Adipose tissue (tissue), 3 donors: Measurements from ENCODE around the gene ABCA2. TPM values are rescaled to one million over a fixed set of nuclear protein-coding genes. Genes with fewer than 3 reads are reported as not detected.

Experiments
- H3K27ac ChIP-seq: one replicate; pipeline ENCODE4 v1.5.1; 2013; ENCODE audit warnings: low read depth, low read length
- WGBS, 3 donors: extraction: QIAGEN DNeasy Blood & Tissue Kit; methylation state at CpG; one replicate each; pipeline ENCODE4 v1.1.7; 2013; 5-methylcytosine and 5-hydroxymethylcytosine counted together
- polyA plus RNA-seq, 3 donors: library from polyadenylated mRNA; stranded (reverse); fragments of 200-250 nt; gene quantifications; one replicate each; pipeline ENCODE4 v1.2.3, GENCODE V29; 2013
- donor health status: healthy with polysubstance abuse.
- donor health status: Bipolar disorder and iron deficiency.
- donor health status: healthy.

Gene ABCA2
- polyA plus RNA-seq, 3 donors, result 15.8 to 42.9 (median 33.1) TPM

GRCh38 chr9:137049544-137050449, 21.8 kb upstream of the ABCA2 start:
- 43 to 53% (median 47%) methylated on average over 35 to 38 of the region's 38 CpGs for WGBS, 3 donors
- no peak overlapping the region for H3K27ac ChIP-seq

GRCh38 chr9:137048655-137049543, 20.9 kb upstream of the ABCA2 start:
- WGBS, 3 donors, result 46 to 56% (median 49%) methylated on average over 37 to 72 of the region's 72 CpGs
- H3K27ac ChIP-seq, result no peak overlapping the region

GRCh38 chr9:137046088-137046787, 18.2 kb upstream of the ABCA2 start, which contains the start of gene NPDC1:
Gene NPDC1, minus strand, starts transcription at chr9:137046177. Its CDS starts 188 bp downstream, at chr9:137045989.
- WGBS, 3 donors, result 0 to 1% (median 0%) methylated on average over 49 to 57 of the region's 57 CpGs
- H3K27ac ChIP-seq, result no peak within 1 kb of the TSS

GRCh38 chr9:137045294-137046087, 17.5 kb upstream of the ABCA2 start:
- H3K27ac ChIP-seq, result no peak overlapping the region
- 1 to 4% (median 2%) methylated on average over 67 to 96 of the region's 96 CpGs for WGBS, 3 donors

- no peak overlapping the region for H3K27ac ChIP-seq
These were observed 16.6 kb upstream of the ABCA2 start for GRCh38 chr9:137044502-137045177.

GRCh38 chr9:137044037-137044436, 16.0 kb upstream of the ABCA2 start:
- no peak overlapping the region for H3K27ac ChIP-seq
- whole genome bisulfite sequencing, 3 donors, result 38 to 62% (median 59%) methylated on average over 12 of the region's 12 CpGs

More at GRCh38 chr9:137044502-137045177, 16.6 kb upstream of the ABCA2 start:
- WGBS, 3 donors, result 16 to 27% (median 25%) methylated on average over 18 of the region's 18 CpGs

- 49 to 88% (median 69%) methylated on average over 36 of the region's 36 CpGs for WGBS, 3 donors
- H3K27ac ChIP-seq, result no peak overlapping the region
These were observed 15.0 kb upstream of the ABCA2 start for GRCh38 chr9:137042751-137043727.

GRCh38 chr9:137041124-137041523, 13.1 kb upstream of the ABCA2 start:
- no peak overlapping the region for H3K27ac ChIP-seq
- WGBS, 3 donors, result 46 to 67% (median 56%) methylated on average over 13 to 16 of the region's 16 CpGs

GRCh38 chr9:137040568-137040967, 12.5 kb upstream of the ABCA2 start:
- WGBS, 3 donors, result 84 to 88% (median 88%) methylated on average over 15 to 23 of the region's 23 CpGs
- no peak overlapping the region for H3K27ac ChIP-seq

- 91 to 93% (median 92%) methylated on average over 26 to 32 of the region's 32 CpGs for WGBS, 3 donors
- no peak overlapping the region for H3K27ac ChIP-seq
These were observed 11.8 kb upstream of the ABCA2 start for GRCh38 chr9:137039611-137040366.

GRCh38 chr9:137038916-137039315, 10.9 kb upstream of the ABCA2 start:
- WGBS, 3 donors, result 83 to 90% (median 86%) methylated on average over 9 of the region's 9 CpGs
- no peak overlapping the region for H3K27ac ChIP-seq

GRCh38 chr9:137037483-137037882, 9.4 kb upstream of the ABCA2 start:
- no peak overlapping the region for H3K27ac ChIP-seq
- 85 to 91% (median 89%) methylated on average over 10 of the region's 10 CpGs for WGBS, 3 donors

GRCh38 chr9:137037035-137037434, 9.0 kb upstream of the ABCA2 start:
- WGBS, 3 donors, result 64 to 76% (median 74%) methylated on average over 13 of the region's 13 CpGs
- no peak overlapping the region for H3K27ac ChIP-seq

GRCh38 chr9:137035937-137036336, 7.9 kb upstream of the ABCA2 start:
- 72 to 78% (median 76%) methylated on average over 8 of the region's 8 CpGs for WGBS, 3 donors
- no peak overlapping the region for H3K27ac ChIP-seq

GRCh38 chr9:137035507-137035834, 7.4 kb upstream of the ABCA2 start:
- H3K27ac ChIP-seq, result no peak overlapping the region
- 27 to 32% (median 29%) methylated on average over 8 to 9 of the region's 9 CpGs for WGBS, 3 donors
